Fibroblast of pulmonary artery (primary cell): Measurements from ENCODE around the gene NLRP13.

Source experiments
- DNase-seq: peaks from one replicate; pipeline ENCODE4 v3.0.0-alpha.2; 2010; ENCODE audit warnings: low read depth
- H3K4me3 ChIP-seq: replicated peaks from 2 replicates; pipeline ENCODE4 v1.5.1; 2011; ENCODE audit warnings: low read depth, mild to moderate bottlenecking, control low read depth, low read length, moderate library complexity
- TF ChIP-seq, protein P1 (sequence below): IDR thresholded peaks from 2 replicates; pipeline ENCODE4 v1.5.1; 2011; ENCODE audit warnings: mild to moderate bottlenecking, control low read depth, low read length, inconsistent platforms; ENCODE audit errors: missing control alignments

NLRP13 gene

DNA sequence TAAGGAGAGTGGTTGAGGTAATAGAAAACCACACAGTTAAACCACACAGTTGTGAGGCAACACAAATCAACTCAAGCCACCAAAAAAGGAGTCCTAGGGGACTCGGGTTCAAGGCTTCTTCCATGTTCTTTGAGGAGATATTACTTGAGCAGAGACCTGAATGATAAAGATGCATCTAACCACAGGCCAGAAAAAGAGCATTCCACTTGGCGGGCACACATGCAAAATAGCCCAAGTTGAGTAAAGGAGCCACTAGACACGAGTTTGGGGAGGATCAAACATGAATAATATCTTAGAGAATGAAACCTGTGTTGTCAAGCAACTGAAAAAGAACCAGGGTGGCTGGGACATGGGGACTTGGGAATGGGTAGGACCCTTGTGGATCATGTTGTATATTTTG, 65.6 kb downstream of the NLRP13 start:
- TF ChIP-seq, protein P1, sequence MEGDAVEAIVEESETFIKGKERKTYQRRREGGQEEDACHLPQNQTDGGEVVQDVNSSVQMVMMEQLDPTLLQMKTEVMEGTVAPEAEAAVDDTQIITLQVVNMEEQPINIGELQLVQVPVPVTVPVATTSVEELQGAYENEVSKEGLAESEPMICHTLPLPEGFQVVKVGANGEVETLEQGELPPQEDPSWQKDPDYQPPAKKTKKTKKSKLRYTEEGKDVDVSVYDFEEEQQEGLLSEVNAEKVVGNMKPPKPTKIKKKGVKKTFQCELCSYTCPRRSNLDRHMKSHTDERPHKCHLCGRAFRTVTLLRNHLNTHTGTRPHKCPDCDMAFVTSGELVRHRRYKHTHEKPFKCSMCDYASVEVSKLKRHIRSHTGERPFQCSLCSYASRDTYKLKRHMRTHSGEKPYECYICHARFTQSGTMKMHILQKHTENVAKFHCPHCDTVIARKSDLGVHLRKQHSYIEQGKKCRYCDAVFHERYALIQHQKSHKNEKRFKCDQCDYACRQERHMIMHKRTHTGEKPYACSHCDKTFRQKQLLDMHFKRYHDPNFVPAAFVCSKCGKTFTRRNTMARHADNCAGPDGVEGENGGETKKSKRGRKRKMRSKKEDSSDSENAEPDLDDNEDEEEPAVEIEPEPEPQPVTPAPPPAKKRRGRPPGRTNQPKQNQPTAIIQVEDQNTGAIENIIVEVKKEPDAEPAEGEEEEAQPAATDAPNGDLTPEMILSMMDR = no peak
- DNase-seq = no peak

GRCh38 chr19:55858969-55859368, 73.2 kb downstream of the NLRP13 start:
- TF ChIP-seq, protein P1 = no peak
- H3K4me3 ChIP-seq = no peak overlapping the region
- DNase-seq = no peak

More for the DNA sequence above, 65.6 kb downstream of the NLRP13 start:
- H3K4me3 ChIP-seq = no peak overlapping the region

DNA sequence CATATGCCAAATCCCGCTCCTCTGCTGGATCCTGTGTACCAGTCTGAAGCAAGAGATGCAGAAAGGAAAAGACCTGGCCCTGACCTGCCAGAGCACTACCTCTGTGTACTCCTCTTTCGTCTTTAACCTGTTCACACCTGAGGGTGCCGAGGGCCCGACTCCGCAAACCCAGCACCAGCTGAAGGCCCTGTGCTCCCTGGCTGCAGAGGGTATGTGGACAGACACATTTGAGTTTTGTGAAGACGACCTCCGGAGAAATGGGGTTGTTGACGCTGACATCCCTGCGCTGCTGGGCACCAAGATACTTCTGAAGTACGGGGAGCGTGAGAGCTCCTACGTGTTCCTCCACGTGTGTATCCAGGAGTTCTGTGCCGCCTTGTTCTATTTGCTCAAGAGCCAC, 73.7 kb downstream of the NLRP13 start:
- TF ChIP-seq, protein P1 = no peak
- H3K4me3 ChIP-seq = no peak overlapping the region
- DNase-seq = no peak

DNA sequence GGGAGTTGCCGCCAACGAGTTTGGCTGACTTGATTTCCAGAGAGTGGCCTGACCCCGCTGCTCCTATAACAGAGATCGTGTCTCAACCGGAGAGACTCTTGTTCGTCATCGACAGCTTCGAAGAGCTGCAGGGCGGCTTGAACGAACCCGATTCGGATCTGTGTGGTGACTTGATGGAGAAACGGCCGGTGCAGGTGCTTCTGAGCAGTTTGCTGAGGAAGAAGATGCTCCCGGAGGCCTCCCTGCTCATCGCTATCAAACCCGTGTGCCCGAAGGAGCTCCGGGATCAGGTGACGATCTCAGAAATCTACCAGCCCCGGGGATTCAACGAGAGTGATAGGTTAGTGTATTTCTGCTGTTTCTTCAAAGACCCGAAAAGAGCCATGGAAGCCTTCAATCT, 74.2 kb downstream of the NLRP13 start:
- no peak for DNase-seq
- TF ChIP-seq, protein P1 = no peak
- no peak overlapping the region for H3K4me3 ChIP-seq

DNA sequence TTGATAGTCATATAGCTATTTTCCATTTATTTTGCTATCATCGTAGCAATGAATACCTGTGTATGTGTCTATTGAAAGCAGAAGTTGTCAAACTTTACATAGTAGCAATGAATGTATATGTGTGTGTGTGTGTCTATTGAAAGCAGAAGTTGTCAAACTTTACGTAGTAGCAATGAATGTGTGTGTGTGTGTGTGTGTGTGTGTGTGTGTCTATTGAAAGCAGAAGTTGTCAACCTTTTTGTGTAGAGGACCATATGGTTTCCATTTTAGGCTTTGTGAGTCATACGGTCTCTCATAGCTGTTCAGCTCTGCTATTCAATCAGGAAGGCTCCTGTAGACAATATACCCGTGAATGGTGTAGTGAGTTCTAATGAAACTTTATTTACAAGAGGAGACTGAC, 75.0 kb downstream of the NLRP13 start:
- TF ChIP-seq, protein P1 = no peak
- no peak for DNase-seq
- H3K4me3 ChIP-seq = no peak overlapping the region

- H3K4me3 ChIP-seq = no peak overlapping the region
- TF ChIP-seq, protein P1 = no peak
- DNase-seq = no peak
Measured at GRCh38 chr19:55855160-55855559, 77.0 kb downstream of the NLRP13 start.
